Natural killer cell (primary cell): ENCODE data around the gene ELMO1. TPM values are rescaled to one million over a fixed set of nuclear protein-coding genes. Genes with fewer than 3 reads are reported as not detected.

ENCODE experiments used
- ATAC-seq, 3 donors: fragments of 150-1000 bp in 2 of 3; fragments of 200-7000 bp in 1 of 3; cut with Tn5 transposase; 1 replicate in 1 of 3; 2 replicates in 2 of 3; pipeline ENCODE4 v1.10.0; 2021; ENCODE audit warnings: mild to moderate bottlenecking in 2 of 3, moderate library complexity in 2 of 3
- DNase-seq, 2 donors: peaks; one replicate each; pipeline versions ENCODE4 v3.0.0 to v3.0.0-alpha.2; 2013 to 2021; ENCODE audit warnings: mixed read lengths in 1 of 2
- H3K27ac ChIP-seq: one replicate; pipeline ENCODE4 v1.5.1; 2013; ENCODE audit warnings: mild to moderate bottlenecking, low read length
- H3K27me3 ChIP-seq: one replicate; pipeline ENCODE4 v1.6.1; 2013; ENCODE audit warnings: low read length; ENCODE audit not compliant: control insufficient read depth, insufficient read depth
- H3K36me3 ChIP-seq: one replicate; pipeline ENCODE4 v1.6.1; 2013; ENCODE audit warnings: low read length; ENCODE audit not compliant: control insufficient read depth, insufficient read depth
- H3K4me1 ChIP-seq: one replicate; pipeline ENCODE4 v1.6.1; 2013; ENCODE audit warnings: low read length; ENCODE audit not compliant: control insufficient read depth, insufficient read depth
- H3K4me3 ChIP-seq: one replicate; pipeline ENCODE4 v1.5.1; 2013; ENCODE audit warnings: low read length
- H3K9me3 ChIP-seq: one replicate; pipeline ENCODE4 v1.6.1; 2013; ENCODE audit warnings: low read length; ENCODE audit not compliant: control insufficient read depth, insufficient read depth
- H3K27ac Mint-ChIP-seq, 2 donors: one replicate each; pipeline ENCODE4 v1.8.0; 2022; ENCODE audit warnings: mild to moderate bottlenecking in 2 of 2, mixed read lengths in 2 of 2, moderate library complexity in 1 of 2
- H3K27me3 Mint-ChIP-seq, 2 donors: one replicate each; pipeline ENCODE4 v1.8.0; 2022; ENCODE audit warnings: low read depth in 2 of 2, mixed read lengths in 2 of 2
- H3K36me3 Mint-ChIP-seq: one replicate; pipeline ENCODE4 v1.8.0; 2022; ENCODE audit warnings: mixed read lengths
- H3K4me1 Mint-ChIP-seq, 2 donors: one replicate each; pipeline ENCODE4 v1.8.0; 2022; ENCODE audit warnings: mixed read lengths in 2 of 2
- H3K4me3 Mint-ChIP-seq: one replicate; pipeline ENCODE4 v1.8.0; 2022; ENCODE audit warnings: mild to moderate bottlenecking, moderate library complexity, mixed read lengths
- H3K9me3 Mint-ChIP-seq, 2 donors: one replicate each; pipeline ENCODE4 v1.8.0; 2022; ENCODE audit warnings: mixed read lengths in 2 of 2
- CTCF ChIP-seq: fragments of 200-600 bp; IDR thresholded peaks from one replicate; pipeline ENCODE4 v1.8.0; 2022; ENCODE audit warnings: antibody characterized with exemption
- WGBS: methylation state at CpG from one replicate; pipeline ENCODE4 v1.1.7; 2013; ENCODE audit warnings: missing lambda C conversion rate; ENCODE audit not compliant: insufficient coverage; 5-methylcytosine and 5-hydroxymethylcytosine counted together
- intact Hi-C: fragments of 100-400 bp; cut with micrococcal nuclease; formaldehyde crosslinking; loops from one replicate; pipeline ENCODE4 v1.14.2; 2022
- total RNA-seq, 4 donors: library from RNA; stranded (reverse); fragments of 120-200 nt in 1 of 4; gene quantifications; one replicate each; pipeline versions ENCODE4 v1.2.3 to v1.2.4, GENCODE V29; 2013 to 2022

ELMO1 gene
- total RNA-seq, 3 donors from 2014 or later (not counting 1 experiment from before 2014, with no cell fraction given) = 127 to 147 (median 130) TPM

DNA sequence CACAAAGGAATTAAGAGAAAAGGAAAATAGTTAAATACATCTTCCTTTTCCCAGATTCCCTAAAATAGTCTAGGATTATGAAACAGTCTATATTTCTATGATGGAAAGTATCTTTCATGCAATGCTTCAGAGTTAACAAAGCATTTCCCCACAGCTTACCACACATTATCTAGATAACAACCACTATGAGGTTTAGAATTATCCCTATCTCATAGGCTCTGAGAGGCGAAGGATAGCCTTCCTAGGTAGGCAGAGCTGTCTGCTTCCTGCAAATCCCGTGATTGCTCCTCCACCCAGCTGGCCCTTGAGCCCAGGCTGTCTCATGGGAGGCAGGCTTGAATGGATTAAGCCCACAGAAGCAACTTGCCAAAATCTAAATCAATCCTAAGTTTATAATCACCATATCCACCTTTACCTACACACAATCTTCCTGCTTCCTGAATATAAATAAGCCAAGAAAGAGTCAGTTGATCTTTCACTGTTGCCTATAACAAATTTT is 402.9 kb downstream of the ELMO1 start:
- ATAC-seq = no peak

DNA sequence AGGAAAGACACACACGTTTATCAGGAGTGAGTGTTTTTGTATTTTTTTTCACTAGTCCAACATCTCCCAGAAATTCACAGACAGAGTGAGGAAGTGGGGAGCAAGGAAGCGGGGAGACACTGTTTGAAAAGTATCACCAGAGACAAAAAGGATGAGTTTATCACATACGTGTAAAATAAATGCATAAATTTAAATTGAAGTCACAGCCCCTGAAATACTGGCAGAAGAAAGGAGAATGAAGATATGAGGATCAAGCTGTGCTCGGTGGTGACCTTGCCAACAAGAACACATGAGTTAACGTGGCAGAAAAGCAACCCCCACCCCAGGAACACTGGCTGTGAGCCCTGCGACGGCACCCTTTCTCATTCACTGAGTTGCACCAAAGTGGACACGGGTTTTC is 407.2 kb downstream of the ELMO1 start:
- Histone ChIP-seq H3K4me3 (no peak overlapping the region), H3K27me3 (no peaks in the 10 kb centered on the region), H3K4me1 (peaks cover 3% of the 10 kb centered on the region), H3K9me3 (peaks cover 4% of the 10 kb centered on the region), H3K27ac (no peak overlapping the region), H3K36me3 (peaks cover 4% of the 10 kb centered on the region)
- intact Hi-C loops = no loop called here
- peaks cover 24 to 30% of the 10 kb centered on the region in 2 donors for H3K4me1 Mint-ChIP-seq
- no peak overlapping the region for H3K4me3 Mint-ChIP-seq
- no peak for TF ChIP-seq CTCF
- H3K27ac Mint-ChIP-seq = no peak overlapping the region
- H3K27me3 Mint-ChIP-seq = no peaks in the 10 kb centered on the region
- 92% methylated on average over 8 of the region's 8 CpGs for WGBS
- no peak for ATAC-seq
- H3K36me3 Mint-ChIP-seq = peaks cover 9% of the 10 kb centered on the region
- no peak for DNase-seq
- H3K9me3 Mint-ChIP-seq = peaks cover 0 to 3% of the 10 kb centered on the region in 2 donors

More for the DNA sequence above, 402.9 kb downstream of the ELMO1 start:
- no peaks in the 10 kb centered on the region for H3K36me3 Mint-ChIP-seq
- H3K9me3 ChIP-seq = no peaks in the 10 kb centered on the region
- intact Hi-C loops = no loop called here
- peaks cover 3% of the 10 kb centered on the region for H3K4me1 ChIP-seq
- H3K27me3 ChIP-seq = no peaks in the 10 kb centered on the region
- TF ChIP-seq CTCF = no peak
- H3K4me3 Mint-ChIP-seq = no peak overlapping the region
- no peak overlapping the region for H3K4me3 ChIP-seq
- WGBS = 33% methylated on average over 2 of the region's 2 CpGs
- H3K4me1 Mint-ChIP-seq = peaks cover 26 to 29% of the 10 kb centered on the region in 2 donors
- no peaks in the 10 kb centered on the region for H3K36me3 ChIP-seq
- no peaks in the 10 kb centered on the region for H3K27me3 Mint-ChIP-seq
- H3K27ac ChIP-seq = no peak overlapping the region
- H3K27ac Mint-ChIP-seq = peak overlapping the region in 1 of 2 donors; percentile 16
- DNase-seq = no peak
- H3K9me3 Mint-ChIP-seq = no peaks in the 10 kb centered on the region

GRCh38 chr7:37040330-37040729 is 408.3 kb downstream of the ELMO1 start:
- H3K36me3 ChIP-seq = peaks cover 4% of the 10 kb centered on the region
- no peaks in the 10 kb centered on the region for H3K4me1 ChIP-seq
- Mint-ChIP-seq H3K9me3 (peaks cover 0 to 3% of the 10 kb centered on the region in 2 donors), H3K27ac (no peak overlapping the region), H3K4me1 (peaks cover 14 to 19% of the 10 kb centered on the region in 2 donors), H3K36me3 (peaks cover 9% of the 10 kb centered on the region), H3K4me3 (no peak overlapping the region), H3K27me3 (no peaks in the 10 kb centered on the region)
- ATAC-seq (no peak), DNase-seq (no peak)
- H3K27me3 ChIP-seq = no peaks in the 10 kb centered on the region
- H3K9me3 ChIP-seq = peaks cover 4% of the 10 kb centered on the region
- TF ChIP-seq CTCF = no peak
- H3K27ac ChIP-seq = no peak overlapping the region
- no peak overlapping the region for H3K4me3 ChIP-seq
- intact Hi-C loops = no loop called here
- 92% methylated on average over 4 of the region's 4 CpGs for whole genome bisulfite sequencing

- Histone ChIP-seq H3K27ac (no peak overlapping the region), H3K36me3 (peaks cover 4% of the 10 kb centered on the region), H3K27me3 (no peaks in the 10 kb centered on the region), H3K4me3 (no peak overlapping the region), H3K9me3 (peaks cover 4% of the 10 kb centered on the region), H3K4me1 (no peaks in the 10 kb centered on the region)
- 89% methylated on average over 1 of the region's 3 CpGs for WGBS
- intact Hi-C loops = no loop called here
- Mint-ChIP-seq H3K4me1 (peaks cover 13 to 16% of the 10 kb centered on the region in 2 donors), H3K27me3 (no peaks in the 10 kb centered on the region), H3K9me3 (peaks cover 0 to 3% of the 10 kb centered on the region in 2 donors), H3K4me3 (no peak overlapping the region), H3K36me3 (peaks cover 9% of the 10 kb centered on the region), H3K27ac (no peak overlapping the region)
- ATAC-seq (no peak), DNase-seq (no peak)
- TF ChIP-seq CTCF = no peak
These were observed 409.4 kb downstream of the ELMO1 start for GRCh38 chr7:37039131-37039749.
